ENCODE results near the gene HSPD1.

DNA sequence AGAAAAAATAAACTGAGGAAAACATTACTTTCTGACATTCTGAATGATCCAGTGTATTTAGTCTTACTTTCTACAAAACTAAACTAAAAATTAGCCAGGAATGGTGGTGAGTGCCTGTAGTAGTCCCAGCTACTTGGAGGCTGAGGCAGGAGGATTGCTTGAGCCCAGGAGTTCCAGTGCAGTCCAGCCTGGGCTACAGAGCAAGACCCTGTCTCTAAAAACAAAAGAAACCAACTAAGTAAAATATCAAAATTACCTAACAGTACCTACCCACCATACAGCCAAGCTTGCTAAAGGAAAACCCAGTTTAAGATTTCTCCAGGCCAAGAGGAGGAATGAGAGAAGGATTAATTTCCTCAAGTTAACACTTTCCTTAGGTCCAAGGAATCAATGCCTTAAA lies 2.9 kb downstream of the HSPD1 start:
- TF ChIP-seq, protein P1, sequence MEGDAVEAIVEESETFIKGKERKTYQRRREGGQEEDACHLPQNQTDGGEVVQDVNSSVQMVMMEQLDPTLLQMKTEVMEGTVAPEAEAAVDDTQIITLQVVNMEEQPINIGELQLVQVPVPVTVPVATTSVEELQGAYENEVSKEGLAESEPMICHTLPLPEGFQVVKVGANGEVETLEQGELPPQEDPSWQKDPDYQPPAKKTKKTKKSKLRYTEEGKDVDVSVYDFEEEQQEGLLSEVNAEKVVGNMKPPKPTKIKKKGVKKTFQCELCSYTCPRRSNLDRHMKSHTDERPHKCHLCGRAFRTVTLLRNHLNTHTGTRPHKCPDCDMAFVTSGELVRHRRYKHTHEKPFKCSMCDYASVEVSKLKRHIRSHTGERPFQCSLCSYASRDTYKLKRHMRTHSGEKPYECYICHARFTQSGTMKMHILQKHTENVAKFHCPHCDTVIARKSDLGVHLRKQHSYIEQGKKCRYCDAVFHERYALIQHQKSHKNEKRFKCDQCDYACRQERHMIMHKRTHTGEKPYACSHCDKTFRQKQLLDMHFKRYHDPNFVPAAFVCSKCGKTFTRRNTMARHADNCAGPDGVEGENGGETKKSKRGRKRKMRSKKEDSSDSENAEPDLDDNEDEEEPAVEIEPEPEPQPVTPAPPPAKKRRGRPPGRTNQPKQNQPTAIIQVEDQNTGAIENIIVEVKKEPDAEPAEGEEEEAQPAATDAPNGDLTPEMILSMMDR (IDR thresholded peaks at IDR 0.05): no peak
- TF ChIP-seq POLR2A (IDR thresholded peaks at IDR 0.05): no peak
